ENCODE measurements around the gene NOP53.
"Not testable (repeated sequence)": the region's sequence is repeated elsewhere in the genome, so short reads cannot be mapped to it uniquely, and the experiment has no call there.

NOP53 gene

DNA sequence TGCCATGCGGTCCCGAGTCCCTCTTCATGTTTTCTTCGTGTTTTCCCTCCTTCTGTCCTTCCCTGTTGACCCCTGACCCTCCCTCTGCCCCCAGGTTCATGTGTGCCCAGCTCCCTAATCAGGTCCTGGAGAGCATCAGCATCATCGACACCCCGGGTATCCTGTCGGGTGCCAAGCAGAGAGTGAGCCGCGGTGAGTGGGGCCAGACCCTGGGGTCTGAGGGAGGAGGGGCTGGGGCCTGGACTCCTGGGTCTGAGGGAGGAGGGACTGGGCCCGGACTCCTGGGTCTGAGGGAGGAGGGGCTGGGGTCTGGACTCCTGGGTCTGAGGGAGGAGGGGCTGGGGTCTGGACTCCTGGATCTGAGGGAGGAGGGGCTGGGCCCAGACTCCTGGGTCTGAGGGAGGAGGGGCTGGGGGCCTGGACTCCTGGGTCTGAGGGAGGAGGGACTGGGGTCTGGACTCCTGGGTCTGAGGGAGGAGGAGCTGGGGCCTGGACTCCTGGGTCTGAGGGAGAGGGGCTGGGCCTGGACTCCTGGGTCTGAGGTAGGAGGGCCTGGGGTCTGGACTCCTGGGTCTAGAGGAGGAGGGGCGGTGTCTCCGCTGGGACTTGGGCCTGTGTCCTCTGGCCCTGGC, 26.8 kb upstream of the NOP53 start:
- not testable (repeated sequence) for DNase-seq

DNA sequence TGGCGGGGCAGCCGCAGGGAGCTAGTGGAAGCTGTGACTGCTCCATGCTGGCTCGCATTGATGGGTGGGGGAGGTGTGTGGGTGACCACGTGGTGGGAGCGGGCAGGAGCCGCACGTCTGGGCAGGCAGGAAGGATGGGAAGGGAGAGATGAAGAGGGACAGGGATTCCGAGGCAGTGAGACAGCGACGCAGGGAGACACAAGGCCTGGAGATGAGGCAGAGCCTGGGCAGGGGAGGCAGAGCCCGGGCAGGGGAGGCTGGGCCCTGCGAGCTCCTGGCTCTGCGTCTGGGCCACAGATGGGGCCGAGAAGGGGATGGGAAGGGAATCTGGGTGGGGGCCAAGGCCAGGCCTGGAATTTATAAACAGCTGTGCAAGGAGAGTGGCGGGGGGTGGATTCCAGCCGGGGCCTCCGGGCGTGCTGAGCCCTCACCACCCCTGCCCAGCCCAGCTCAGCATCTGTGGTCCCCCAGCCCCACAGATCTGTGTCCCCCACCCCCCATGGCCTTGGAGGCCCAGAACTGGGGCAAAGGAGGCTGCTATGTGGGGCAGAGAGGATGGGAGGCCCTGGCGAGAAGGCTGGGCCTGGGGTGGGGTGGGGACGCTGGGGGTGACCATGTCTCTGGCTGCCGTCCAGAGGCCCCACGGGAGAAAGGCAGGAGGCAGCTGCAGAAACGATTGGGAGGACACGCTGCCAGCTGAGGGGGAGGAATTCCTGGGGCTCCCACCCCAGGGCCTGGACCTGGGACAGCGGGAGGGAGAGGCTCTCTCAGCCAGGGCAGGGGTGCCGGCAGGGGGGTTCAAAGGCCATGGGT, 26.1 kb upstream of the NOP53 start:
- peak; percentile 94 for DNase-seq

DNA sequence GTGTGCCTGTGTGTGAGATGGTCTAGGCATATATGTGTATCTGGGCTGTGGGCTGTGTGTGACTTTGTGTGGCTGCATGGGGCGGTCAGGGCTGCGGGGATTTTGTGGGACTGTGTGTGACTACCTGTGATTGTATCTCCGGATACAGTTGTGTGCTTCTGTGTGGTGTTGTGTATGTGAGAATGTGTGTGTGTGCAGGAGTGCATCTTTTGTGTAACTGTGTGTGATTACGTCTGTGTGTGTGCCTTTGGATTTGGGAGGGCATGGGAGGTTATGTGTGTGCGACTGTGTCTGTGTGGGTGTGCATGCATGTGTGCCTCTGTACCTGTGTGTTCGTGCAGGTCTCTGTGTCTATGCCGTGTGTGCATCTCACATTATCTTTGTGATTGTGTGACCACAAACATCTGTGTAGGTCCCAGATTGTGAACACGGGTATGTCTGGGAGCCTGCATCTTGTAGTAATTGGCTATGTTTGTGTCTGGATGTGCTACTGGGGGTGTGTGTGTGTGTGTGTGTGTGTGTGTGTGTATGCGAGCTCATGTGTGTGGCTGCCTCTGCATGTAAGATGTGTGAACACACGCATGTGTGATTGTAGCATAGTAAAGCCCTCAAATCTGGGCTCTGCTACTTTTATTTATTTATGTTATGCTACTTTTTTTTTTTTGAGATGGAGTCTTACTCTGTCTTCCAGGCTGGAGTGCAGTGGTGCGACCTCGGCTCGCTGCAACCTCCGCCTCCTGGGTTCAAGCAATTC, 24.5 kb upstream of the NOP53 start:
- DNase-seq, result no peak

DNA sequence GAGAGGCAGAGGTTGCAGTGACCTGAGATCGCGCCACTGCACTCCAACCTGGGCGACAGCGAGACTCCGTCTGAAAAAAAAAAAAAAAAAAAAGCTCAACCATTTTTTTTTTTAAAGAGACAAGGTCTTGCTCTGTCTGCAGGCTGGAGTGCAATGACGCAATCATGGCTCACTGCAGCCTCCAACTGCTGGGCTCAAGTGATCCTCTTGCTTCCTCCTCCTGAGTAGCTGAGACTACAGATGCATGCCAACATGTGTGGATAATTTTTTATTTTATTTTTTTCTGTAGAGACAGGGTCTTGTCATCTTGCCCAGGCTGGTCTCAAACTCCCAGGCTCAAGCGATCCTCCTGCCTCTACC, 21.8 kb upstream of the NOP53 start:
- peak; percentile 63 for DNase-seq

DNA sequence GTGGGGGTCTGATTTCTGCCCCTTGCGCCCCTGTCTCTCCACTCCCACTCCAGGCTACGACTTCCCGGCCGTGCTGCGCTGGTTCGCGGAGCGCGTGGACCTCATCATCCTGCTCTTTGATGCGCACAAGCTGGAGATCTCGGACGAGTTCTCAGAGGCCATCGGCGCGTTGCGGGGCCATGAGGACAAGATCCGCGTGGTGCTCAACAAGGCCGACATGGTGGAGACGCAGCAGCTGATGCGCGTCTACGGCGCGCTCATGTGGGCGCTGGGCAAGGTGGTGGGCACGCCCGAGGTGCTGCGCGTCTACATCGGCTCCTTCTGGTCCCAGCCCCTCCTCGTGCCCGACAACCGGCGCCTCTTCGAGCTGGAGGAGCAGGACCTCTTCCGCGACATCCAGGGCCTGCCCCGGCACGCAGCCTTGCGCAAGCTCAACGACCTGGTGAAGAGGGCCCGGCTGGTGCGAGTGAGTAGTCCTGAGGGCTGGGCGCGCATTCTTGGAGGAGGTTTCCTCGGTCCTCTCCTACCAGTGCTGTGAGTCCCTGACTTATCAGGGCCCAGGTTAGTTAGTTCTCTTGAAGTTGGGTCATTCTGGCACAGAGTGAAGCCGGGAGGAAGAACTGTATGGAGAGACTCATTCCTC, 19.5 kb upstream of the NOP53 start:
- peak; percentile 41 for DNase-seq

- peak; percentile 74 for DNase-seq
These were observed 18.9 kb upstream of the NOP53 start for GRCh38 chr19:47726467-47726866.

DNA sequence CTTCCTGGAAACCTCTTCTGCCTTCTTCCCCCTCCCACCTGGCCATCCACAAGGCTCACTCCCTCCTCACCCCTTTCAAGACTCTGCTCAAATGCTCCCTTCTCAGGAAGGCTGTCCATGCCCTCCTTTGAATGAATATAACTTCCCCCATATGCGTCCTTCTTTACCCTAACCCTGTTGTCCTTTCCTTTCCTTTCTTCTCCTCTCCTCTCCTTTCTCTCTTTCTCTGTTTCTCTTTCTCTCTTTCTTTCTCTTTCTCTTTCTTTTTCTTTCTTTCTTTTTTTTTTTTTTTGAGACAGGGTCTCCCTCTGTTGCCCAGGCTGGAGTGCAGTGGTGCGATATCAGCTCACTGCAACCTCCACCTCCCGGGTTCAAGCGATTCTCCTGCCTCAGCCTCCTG, 17.1 kb upstream of the NOP53 start:
- not testable (repeated sequence) for DNase-seq

GRCh38 chr19:47729468-47729798, 15.9 kb upstream of the NOP53 start:
- DNase-seq, result peak; percentile 97

DNA sequence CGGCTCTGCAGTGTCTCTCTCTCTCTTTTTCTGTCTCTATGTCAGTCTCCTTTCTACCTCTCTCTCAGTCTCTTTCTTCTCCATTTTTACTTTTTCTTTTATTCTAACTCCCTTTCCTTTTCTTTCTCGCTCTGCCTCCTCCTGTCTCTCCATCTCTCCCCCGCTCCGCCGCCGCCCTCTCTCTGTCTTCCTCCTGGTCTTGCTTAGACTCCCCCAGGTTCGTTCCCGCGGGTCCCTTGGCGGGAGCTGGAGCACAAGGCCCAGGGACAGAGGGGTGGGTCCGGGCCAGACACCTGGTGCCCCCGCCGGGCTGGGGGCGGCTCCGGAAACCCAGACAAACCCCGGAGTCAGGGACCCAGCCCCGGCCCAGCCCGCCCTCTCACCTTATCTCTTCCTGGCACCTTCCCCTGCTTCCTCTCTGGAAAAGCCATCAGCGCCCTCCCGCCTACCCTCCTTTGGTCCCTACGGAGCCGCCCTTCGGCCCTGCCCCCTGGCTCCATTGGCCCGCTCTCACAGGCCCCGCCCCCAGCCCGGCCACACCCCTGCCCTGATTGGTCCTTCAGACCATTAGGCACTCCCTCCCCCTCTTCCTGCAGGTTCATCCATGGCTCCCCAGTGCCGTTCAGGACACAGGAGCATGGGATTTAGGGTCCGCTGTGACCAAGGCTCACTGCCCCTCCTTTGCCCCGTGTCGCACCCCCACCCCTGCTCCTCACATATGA, 15.4 kb upstream of the NOP53 start:
- peak; percentile 93 for DNase-seq

DNA sequence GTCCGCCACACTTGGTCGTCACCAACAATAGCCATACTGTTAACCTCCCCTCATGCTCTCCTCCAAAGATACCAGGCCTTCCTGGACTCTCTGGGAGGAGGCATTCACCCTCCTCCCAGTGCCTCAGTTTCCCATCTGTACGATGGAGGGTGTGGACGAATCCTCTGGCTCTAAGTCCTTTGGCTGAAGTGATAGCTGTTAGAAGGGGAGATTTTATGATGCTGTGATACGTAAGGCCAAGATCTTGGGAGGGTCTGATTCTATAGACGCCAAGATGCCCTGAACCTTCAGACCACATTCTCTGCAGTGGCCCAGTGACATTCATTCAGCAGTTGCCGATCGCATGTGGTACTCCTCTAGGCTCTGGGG, 14.8 kb upstream of the NOP53 start:
- DNase-seq, result no peak

- no peak for DNase-seq
These were observed 14.4 kb upstream of the NOP53 start for GRCh38 chr19:47730910-47731309.

DNA sequence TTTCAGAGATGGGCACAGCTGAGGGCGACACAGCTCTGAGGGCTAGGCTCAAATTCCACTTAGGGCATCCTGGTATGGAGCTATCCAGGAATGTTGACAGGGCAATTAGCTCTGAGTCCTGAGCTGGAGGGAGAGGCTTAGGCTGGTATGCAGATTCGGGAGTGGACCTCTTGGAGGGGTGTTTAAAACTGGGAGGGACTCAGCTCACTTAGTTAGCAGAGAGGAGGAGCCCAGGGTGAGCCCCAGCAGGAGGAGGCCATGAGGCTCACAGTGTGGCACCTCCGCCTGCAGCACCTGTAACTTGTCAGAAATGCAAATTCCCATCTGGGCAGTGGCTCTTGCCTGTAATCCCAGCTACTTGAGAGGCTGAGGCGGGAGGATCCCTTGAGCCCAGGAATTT, 10.2 kb upstream of the NOP53 start:
- DNase-seq, result no peak

DNA sequence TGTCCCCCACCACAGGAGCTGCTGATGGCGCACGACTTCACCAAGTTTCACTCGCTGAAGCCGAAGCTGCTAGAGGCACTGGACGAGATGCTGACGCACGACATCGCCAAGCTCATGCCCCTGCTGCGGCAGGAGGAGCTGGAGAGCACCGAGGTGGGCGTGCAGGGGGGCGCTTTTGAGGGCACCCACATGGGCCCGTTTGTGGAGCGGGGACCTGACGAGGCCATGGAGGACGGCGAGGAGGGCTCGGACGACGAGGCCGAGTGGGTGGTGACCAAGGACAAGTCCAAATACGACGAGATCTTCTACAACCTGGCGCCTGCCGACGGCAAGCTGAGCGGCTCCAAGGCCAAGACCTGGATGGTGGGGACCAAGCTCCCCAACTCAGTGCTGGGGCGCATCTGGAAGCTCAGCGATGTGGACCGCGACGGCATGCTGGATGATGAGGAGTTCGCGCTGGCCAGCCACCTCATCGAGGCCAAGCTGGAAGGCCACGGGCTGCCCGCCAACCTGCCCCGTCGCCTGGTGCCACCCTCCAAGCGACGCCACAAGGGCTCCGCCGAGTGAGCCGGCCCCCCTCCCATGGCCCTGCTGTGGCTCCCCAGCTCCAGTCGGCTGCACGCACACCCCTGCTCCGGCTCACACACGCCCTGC, 4.4 kb upstream of the NOP53 start:
- DNase-seq, result no peak

DNA sequence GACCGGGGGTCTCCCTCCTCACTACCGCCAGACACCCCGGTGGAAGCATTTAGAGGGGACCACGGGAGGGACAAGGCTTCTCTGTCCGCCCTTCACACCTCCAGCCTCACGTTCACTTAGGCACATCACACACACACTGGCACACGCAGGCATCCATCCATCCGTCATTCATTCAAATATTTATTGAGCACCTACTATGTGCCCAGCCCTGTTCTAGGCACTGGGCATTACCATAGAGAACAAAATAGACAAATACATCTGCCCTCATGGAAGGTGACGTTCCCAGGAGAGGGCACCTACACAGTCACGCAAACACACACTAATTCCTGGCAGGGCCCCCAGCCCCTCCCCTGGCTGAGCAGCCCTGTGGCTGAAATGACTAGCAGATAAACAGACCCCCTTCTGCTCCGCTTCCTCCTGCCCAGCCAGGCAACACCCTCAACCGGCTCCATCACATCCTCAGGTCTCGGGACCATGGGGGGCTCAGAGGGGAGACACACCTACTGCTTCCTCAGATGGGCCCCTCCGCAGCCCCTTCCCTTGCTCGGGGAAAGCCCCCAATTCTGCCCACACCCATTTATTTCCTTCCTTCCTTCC, 3.7 kb upstream of the NOP53 start:
- DNase-seq, result no peak

DNA sequence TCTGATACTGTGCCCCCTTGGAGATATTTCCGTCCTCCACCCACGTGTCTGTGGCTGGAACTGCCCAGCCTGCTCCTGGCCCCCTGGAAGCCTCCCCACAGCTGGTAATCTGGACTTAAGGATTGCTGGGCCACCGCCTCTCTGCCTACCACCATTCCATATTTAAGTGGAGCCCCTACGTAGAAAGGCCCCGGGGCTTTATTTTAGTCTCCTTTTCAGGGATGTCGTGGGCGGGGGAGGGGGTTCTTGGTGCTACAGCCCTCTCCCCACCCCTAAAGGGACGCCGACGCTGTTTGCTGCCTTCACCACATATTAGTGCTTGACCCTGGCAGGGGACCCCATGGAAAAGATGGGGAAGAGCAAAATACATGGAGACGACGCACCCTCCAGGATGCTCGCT, 2.7 kb upstream of the NOP53 start:
- no peak for DNase-seq

DNA sequence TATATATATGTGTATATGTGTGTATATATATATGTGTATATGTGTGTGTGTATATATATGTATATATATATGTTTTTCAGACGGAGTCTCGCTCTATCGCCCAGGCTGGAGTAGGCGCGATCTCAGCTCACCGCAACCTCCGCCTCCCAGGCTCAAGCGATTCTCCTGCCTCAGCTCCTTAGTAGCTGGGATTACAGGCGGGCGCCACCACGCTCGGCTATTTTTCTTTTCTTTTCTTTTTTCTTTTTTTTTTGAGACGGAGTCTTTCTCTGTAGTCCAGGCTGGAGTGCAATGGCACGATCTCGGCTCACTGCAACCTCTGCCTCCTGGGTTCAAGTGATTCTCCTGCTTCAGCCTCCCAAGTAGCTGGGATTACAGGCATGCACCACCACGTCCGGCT, 783 bp downstream of the NOP53 start:
- DNase-seq, result not testable (repeated sequence)

DNA sequence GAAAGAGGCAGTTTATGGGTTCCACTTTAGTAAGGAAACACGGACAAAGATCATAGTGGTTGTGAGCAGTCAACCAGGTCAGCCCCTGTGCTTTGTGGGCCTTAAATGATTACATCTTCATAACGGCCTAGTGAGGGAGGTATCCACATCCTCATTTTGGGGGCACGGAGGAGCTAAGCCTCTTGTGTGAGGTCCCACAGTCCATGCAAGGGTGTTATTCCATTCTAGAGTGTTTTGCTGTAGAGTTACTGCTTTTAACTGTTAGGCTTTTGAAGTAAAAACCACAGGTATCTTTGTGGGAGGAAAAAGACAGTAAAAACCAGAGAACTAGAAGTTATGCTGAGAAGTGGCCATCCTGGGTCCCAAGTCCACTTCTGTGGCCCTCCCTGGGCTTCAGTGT, 4.0 kb downstream of the NOP53 start:
- no peak for DNase-seq

GRCh38 chr19:47750752-47751151, 5.4 kb downstream of the NOP53 start:
- DNase-seq, result no peak

DNA sequence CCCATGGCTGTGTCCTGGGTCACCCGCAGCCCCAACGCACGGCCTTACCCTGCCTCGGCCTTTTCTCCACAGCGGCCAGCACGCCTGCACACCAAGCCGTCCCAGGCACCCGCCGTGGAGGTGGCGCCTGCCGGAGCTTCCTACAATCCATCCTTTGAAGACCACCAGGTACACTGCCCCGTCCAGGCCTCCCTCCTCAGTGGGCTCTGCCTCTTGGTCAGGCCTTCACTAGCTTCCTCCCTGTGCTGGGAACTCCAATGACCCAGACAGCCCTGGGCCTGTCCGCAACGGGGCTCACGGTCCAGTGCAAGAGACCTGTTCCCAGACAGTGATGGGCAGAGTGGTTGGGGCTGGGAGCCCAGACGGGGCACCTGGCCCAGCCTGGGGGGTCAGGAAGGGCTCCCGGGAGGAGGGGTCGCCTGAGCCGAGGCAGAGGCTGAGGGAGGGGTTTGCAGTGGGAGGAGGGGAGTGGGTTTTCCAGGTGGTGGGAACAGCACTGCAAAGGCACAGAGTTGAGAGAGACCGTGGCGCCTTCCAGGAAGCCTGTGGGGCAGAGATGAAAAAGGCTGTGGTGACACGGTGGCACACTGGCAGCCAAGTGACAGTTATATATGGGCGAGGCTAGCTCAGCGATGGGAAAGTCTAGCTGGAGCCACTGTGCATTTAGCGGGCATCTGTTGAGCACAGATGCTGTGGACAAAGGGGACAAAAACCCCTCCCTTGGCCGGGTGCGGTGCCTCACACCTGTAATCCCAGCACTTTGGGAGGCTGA, 7.3 kb downstream of the NOP53 start:
- DNase-seq, result no peak

- no peak for DNase-seq
These were observed 9.1 kb downstream of the NOP53 start for GRCh38 chr19:47754206-47755064.
